Activated T-cell treated with anti-CD3 and anti-CD28 coated beads for 1 hour (primary cell): ENCODE results near the gene GRB7.

ENCODE experiments used
- DNase-seq: peaks from one replicate; pipeline ENCODE4 v3.0.0-alpha.2; 2020; ENCODE audit warnings: low read depth

The GRB7 gene

DNA sequence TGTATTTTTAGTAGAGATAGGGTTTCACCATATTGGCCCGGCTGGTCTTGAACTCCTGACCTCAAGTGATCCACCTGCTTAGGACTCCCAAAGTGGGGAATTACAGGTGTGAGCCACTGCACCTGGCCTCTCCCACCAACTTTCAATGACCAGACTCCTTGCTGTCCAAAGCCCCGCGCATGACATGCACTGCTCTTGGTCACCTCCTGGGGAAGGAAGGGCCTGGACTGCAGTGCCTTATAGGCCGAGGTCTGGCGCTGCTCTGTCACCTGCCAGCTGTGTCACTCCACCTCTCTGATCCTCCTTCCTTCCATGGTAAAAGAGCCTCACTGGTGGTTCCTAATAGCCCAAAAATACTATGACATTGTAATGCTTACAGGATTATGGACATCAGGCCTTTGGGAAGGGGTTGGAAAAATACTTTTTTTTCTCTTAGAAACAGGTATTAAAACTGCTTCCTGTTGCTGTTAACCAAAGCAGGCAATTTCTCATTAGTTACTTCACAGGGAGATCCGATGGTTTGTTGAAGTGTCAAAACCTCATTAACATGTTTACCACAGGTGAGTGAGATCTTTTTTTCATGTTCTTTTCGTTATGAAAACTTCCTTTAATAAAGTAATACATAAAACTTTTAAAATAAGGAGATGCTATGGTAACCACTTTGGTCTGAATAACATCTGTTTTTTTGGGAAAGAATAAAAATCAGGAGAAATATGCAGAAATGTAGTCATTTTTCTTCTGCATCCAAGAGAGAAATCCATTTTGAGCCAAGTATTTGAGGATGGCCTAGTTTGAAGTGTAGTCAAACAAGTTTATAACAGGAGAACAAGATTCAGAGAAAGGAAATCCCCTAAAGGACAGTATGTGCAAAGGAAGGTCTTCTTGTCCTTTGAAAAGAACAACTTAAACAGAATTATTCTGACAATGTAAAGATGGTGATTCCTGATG, 35.5 kb downstream of the GRB7 start:
- DNase-seq = no peak

DNA sequence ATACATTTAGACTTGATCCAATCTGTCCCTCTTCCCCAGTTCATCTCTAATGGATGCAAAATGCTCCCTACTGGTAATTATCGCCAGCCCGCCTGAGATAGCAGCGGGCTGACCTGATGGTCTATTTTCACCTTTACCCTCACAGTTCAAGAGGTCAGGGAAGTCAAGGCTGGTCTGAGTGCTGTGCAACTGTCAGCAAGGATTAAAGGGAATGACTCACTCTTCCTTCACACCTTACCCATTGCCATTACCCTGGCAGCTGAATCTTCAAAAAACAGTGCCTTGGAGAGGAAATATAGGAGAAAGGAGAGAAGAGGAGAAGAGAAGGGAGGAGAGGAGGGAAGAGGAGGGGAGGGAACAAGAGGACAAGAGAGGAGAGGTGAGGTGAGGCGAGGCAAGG, 36.3 kb downstream of the GRB7 start:
- no peak for DNase-seq

DNA sequence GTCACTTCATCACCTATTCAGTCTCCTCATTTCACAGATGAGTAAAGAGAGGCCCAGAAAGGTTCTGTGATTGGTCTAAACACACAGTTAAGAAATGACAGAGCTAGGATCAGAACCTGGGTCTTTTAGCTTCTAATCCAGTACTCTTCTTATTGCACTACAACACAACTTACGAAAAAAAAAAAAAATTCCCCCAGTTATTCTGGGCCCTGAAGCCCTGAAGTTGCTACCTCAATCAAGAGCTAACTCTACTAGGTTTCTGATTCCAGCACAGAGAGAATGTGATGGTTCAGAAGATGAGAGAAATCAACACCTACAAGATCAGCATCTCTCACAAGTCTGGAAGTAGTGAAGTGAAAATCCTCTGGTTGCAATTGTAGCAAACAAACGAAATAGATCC, 37.3 kb downstream of the GRB7 start:
- DNase-seq = no peak

DNA sequence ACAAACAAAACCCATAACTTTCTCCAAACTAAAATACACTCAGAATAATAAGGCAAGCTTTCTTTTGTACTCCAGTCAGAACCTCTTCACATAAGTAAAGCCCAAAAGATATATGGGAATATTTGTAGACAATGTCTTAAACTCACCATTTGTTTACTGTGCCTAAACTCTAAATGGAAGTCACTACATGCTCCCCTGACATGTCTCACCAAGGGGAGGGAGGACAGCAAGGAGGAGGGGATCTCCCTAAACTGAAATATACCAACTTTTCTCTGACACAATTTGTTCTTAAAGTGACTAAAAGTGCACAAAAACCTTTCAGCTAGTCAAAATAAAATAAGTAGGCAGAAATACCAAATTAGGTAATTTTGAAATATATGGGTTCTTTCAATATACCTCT, 38.5 kb downstream of the GRB7 start:
- DNase-seq = no peak

DNA sequence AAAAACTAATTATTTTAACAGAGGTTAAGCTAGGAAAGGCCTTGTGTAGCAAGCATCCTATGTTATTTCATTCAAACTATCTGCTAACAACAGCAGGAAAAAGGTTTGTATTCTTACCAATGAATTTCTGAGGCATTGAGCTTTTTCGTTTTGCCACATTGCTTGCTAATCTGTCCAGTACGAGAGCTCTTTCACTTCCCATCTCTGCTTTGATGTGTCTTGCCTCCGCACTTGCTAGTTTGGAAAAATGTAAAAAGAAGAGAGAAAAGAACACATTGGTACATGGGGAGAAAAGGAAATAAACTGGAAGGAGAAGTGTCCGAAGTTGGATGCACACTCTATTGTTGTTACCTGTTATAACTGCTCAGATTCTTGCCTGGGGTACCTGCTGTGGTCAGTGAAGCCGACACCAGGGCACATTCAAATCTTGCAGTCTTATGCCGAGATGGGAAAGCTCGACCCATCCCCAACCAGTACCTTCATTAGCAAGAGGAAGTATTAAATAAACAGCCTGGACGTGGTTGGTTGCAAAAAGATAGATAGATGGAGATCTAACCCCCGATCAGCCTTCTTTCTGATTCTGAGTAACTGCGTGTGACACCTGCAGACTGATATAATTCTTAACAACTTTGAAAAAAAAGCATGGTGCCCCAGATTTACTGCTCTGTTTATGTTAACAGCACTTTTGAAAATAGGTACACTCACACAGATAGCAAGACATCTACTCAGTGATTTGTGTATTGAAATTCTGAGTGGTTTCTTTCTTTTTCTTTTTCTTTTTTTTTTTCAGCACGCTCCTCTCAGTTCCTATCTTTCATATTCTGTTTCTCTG, 40.0 kb downstream of the GRB7 start:
- DNase-seq = no peak

DNA sequence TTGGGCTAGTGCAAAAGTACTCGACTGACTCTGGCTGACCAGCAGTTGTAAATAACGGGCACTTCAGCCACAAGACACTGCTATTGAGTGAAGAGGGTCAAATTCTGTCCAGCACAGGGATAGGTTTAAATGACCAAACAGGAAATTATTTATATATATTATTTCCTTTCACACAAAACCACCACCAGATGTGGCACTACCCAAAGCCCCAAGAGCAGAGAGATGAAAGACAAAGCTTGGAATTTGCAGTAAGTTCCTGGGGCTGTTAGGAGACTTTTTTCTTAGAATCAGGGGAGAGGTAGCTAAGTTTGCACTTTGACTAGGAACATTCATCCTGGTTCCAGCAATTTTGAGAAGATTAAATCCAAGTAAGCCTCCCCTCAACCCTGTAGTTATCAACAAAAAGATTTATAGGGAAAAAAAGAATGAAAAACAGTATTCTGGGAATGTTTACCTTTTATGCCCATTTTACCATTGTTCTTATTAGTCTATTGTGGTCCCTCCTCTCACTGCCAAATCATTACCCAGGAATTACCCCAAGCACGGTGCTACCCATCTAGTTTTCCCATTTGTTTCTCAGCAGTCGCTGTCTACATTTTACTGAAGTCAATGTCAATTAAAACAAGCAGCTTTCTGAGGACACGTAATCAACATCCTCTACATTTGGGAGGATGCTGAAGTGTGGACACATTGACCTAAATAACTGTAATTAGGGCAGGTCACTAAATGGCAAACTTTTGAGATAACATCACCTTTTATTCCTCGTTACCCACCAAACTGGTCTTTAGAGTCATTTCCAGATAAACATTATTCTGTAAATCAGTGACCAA, 43.5 kb downstream of the GRB7 start:
- no peak for DNase-seq

DNA sequence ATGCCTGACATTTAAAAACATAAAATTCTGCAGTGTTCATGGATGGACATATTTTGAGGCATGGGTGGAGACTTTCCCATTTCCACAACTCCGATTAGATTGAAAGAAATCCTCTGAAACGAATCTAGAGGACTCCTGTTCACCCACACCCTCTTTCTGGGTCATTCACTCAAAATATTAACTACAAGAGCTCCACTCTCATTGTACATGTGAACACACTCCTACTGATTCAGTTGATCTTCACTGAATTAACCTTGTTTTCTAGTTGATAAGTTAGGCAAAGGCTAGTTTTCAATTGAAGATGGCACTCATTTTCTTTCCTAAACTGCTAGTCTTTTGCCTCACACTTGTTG, 44.1 kb downstream of the GRB7 start:
- no peak for DNase-seq

DNA sequence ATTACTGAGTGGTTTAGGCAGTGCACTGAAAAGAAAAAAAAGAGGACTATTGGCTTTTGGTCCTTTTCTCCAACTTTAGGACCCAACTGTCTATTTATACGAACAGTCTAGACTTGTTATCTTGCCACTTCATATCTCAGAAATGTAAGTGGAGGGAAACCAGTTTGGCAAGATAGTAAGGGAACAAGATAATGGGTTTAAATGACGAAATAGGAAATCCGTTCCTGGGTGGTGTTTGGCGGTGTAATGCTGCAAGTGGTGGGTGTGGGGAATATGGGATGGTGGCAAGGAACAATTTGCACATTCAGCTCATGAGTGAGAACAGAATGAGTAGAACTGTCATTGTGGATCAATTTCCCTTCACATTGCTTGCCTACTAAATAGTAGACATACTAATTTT, 44.7 kb downstream of the GRB7 start:
- DNase-seq = no peak

DNA sequence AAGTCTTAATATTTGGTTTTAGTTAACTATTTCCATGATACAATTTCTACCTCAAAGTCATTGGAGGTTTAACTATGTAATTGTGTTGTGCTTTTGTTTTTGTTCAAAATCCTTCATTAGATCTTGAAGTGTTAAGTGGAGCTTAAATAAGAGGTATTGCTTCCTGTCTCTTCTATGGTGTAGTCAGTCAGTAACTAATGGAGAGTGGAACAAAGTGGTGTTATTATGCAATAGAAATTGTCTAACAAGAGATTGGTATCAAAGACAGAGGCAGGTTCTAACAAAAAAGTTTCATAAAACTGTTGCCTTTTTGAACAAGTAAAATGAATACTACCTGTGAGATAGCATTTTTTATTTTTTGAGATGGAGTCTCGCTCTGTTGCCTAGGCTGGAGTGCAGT, 45.2 kb downstream of the GRB7 start:
- DNase-seq = no peak

DNA sequence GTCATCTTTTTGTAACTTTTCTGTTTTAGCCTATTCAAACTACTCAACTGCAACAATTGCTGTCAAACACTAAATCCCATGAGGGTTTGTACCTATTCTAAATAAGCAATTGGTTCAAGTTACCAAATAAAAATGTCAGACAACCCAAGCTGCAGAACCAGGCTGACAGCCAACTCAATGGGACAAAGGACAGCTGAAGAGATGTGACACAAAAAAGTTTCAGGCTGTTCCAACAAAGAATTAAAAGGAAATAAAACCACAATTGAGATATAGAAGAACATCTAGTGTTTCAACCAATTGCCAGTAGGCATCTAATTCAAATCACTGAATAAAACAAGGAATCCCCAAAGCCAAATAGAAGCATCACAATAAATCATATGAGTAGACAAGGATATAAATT, 49.3 kb downstream of the GRB7 start:
- DNase-seq = no peak

DNA sequence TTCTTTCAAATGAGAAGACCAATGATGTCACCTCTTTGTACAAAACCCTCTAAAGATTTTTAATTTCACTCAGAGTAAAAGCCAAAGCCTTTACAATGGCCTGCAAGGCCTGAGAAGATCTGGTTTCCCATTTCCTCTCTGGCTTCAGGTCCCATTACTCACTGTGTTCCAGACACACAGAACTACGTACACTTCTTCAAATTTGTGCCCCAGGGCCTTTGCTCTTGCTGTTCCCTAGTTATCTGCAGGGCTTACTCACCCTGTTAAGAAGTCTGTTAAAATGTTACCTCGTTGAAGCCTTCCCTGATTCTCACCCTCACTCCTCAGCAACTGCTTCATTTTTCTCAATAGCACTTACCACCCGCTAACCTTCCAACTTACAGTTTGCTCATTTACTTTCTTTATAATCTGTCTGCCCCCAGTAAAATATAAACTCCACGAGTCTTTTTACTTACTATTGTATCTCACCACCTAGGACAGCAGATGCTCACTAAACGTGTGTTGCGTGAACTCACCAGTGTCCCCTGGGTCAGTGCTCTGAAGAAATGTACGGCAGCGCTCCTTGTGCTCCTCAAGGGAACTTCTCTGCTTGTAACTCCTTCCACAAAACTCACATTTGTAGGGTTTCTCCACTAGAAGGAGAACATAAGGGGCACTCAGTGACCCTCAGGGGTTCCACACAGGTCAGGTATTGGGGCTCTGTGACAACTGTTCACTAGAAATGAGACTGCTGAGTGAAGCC, 50.2 kb downstream of the GRB7 start:
- no peak for DNase-seq

DNA sequence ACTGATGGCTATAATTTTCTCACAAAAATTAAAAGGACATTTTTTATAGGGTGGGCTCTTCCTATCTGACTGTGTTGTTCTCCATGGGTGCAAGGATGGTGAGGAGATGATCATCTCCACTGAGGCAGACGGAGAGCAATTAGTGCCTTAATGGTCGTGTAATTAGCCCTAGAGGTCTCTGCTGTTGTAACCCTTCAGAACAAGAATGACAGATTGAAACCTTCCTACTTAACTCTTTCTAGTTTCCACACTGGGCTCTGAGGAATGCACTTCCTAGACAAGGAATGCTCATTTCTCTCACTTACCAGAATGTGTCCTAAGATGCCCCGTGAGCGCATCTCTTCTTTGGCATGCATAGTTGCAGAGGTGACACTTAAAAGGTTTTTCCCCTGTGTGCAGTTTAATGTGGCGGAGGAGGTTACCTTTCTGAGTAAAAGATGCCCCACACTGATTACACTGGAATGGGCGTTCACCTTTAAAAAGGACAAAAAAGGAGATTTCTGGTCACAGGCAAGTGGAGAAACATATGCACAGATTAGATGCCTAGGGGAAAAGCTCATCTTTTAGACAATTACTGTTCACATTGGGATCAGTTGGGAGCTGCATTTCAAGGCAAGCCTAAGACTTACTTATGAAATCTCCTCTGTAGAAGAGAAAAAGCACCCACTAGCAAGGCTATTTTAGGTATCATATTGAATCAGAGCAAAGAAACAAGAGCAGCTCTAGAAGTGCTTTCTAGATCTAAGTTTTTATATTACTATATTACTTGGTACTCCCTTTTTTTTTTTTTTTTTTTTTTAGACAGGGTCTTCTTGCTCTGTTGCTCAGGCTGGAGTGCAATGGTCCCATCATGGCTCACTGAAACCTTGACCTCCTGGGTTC, 53.6 kb downstream of the GRB7 start:
- DNase-seq = no peak

DNA sequence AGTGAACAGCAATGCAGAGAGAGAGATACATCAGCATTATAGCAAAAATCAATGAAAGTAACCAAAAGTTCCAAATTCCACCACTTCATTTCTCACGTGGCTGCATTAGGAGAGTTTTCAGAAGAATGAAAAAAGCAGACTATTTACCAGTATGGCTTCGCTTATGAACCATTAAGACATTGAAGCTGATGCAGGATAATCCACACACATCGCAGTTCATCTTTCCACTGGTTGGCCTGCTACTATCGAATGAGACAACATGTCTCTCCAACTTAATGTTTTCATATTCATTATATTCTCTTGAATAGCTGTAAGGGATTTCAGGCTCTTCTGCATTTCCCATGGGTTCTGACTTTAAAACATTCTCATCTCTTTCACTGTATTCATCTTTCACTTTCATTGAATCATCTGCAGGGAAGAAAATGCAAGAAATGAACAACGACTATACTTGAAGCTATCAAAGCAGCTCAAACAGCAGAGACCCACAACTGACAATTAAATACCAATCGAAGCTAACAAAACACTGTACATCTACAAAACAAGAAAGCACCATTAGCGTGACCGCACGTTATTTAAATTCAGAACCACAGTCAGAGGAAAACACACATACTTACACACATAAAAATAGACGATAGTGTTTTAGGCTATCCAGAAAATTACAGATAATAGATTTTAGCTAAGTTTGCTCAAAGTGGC, 54.9 kb downstream of the GRB7 start:
- DNase-seq = no peak

DNA sequence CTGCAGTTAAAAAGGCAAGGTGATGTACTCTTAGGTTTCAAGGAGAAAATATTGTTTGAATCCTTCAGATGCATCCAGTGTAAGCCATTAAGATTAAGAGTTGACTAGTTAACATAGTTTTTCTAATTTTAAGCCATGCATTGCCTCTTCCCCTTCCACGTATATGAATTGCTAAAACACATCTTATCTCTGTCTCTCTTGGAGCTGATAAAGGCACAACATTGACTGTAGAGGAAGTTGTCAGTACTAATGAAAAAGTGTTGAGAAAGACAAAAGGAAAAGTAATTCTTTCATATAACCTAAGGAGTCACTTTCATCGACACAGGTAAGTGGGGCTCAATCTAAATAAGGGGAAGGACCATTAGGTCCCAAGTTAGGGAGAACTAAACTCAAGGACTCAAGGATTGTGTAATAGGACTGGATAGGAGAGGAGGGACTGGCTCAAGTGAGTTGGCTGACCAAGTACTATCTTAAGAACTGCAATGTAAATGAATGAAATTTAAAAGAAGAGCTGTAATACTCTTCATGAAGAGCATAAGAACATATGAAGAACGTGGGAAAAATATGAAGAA, 55.6 kb downstream of the GRB7 start:
- no peak for DNase-seq

DNA sequence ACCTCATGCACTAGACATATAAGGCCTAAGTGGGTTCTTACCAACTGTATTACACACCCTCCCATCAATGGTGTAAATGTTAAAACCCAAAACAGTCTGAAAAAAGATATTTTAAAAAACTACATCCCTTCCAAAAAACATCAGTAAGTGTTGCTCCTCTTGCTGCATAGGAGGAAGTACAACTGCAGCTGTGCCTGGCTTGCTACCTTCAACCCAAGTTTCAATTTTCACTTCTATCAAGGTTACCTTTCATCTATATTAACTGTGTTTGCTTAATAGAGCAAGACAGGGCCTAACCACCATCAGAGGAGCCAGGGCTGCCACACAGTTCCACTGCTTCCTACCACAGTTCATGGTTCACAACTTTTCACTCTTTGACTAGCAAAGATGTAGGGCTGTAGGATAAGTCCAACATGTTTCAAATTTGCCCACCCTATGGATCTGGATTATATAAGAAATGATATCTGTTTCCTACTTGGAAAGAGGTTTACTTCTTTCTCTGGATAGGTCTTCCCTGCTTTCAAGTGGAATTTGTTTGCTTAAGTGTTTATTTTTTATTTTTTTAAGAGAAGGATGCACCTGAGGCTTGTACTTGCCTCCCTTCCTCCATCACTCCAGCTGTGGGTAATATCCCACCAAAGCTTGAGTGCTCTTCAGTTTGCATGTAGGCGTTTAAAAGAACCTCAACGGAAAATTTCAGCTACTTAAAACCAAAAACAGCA, 56.7 kb downstream of the GRB7 start:
- no peak for DNase-seq
